Thyroid gland (tissue), 4 donors: ENCODE results near the gene ITGA1.

Source experiments
- POLR2A ChIP-seq, 2 donors: fragments of 450-650 bp; IDR thresholded peaks; one replicate each; pipeline ENCODE4 v1.6.1; 2017; ENCODE audit warnings: antibody characterized with exemption in 2 of 2, mild to moderate bottlenecking in 2 of 2, moderate library complexity in 1 of 2
- TF ChIP-seq, protein P1 (sequence below), 6 experiments: fragments of 200-600 bp in 3 of 6; fragments of 450-650 bp in 3 of 6; sonication (generic) in 3 of 6; IDR thresholded peaks; one replicate each; pipeline ENCODE4 v1.5.1; 2016 to 2019; ENCODE audit warnings: antibody characterized with exemption in 6 of 6, mild to moderate bottlenecking in 2 of 6, inconsistent platforms in 1 of 6, moderate library complexity in 1 of 6

DNA sequence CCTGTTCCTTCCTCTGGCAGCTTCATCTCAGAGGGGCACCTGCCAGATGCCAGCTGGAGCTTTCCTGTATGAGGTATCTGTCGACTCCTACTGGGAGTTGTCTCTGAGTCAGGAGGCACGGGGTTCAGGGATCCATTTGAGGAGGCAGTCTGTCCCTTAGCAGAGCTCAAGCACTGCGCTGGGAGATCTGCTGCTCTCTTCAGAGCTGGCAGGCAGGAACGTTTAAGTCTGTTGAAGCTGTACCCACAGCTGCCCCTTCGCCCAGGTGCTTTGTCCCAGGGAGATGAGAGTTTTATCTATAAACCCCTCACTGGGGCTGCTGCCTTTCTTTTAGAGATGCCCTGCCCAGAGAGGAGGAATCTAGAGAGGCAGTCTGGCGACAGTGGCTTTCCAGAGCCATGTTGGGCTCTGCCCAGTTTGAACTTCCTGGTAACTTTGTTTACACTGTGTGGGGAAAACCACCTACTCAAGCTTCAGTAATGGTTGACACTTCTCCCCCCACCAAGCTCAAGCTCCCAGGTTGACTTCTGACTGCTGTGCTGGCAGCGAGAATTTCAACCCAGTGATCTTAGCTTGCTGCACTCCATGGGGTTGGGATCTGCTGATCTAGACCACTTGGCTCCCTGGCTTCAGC, 189.7 kb downstream of the ITGA1 start:
- TF ChIP-seq, protein P1, sequence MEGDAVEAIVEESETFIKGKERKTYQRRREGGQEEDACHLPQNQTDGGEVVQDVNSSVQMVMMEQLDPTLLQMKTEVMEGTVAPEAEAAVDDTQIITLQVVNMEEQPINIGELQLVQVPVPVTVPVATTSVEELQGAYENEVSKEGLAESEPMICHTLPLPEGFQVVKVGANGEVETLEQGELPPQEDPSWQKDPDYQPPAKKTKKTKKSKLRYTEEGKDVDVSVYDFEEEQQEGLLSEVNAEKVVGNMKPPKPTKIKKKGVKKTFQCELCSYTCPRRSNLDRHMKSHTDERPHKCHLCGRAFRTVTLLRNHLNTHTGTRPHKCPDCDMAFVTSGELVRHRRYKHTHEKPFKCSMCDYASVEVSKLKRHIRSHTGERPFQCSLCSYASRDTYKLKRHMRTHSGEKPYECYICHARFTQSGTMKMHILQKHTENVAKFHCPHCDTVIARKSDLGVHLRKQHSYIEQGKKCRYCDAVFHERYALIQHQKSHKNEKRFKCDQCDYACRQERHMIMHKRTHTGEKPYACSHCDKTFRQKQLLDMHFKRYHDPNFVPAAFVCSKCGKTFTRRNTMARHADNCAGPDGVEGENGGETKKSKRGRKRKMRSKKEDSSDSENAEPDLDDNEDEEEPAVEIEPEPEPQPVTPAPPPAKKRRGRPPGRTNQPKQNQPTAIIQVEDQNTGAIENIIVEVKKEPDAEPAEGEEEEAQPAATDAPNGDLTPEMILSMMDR (IDR thresholded peaks at IDR 0.05): no peak
- TF ChIP-seq POLR2A (IDR thresholded peaks at IDR 0.05): no peak
